Stimulated activated CD4-positive, alpha-beta T cell treated with anti-CD3 and anti-CD28 coated beads, Interleukin-15, amount 100 ng/mL, for 48 hours (primary cell): ENCODE data around the gene MYOG.

Experiments used
- DNase-seq, 2 donors: peaks; one replicate each; pipeline ENCODE4 v3.0.0-alpha.2; 2020; ENCODE audit warnings: low read depth in 2 of 2

Gene MYOG

DNA sequence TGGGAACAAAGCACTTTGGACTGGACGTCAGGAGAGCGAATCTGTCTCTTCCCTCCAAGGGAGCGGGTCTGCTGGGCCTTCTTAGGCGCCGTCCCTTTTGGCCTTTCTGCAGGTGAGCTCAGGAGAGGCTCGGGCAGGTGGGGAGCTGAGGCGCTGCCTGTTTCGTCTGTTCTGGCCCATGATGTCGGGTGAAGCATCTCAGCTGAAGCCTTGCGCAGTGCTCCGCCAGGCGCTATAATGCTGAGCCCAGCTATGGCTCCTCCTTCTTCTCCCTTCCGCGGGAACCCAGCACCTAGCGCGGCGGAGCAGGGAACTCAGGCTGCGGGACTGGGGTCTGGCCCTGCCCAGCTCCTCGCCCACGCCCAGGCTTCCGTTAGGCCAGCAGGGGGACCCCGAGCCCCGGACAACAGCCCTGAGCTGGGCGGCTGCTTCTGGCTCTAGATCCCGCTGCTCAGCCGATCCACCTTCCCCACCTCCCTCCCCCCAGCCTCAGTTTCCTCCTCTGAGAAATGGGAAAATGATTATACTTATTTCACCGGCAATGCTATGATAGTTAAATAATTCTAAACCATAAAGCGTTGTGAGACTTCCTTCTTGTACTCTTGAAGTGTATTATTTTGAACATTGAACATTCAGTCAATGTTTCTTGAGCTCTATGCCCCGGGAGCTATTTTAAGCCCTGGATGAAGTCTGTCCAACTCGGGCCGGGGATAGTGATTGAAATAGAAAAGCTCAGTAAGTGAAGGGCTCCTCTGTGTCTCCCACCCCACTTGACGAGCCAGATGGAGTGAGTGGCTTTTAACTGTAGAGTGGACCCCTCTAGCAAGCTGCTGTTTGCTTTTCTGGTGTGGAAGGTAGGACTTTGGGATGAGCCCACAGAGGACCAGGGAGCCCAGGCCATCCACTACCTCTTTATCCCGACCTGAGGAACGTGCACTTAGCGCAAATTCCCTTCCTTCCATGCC, 32.1 kb upstream of the MYOG start:
- peak in 1 of 2 donors; percentile 43 for DNase-seq

DNA sequence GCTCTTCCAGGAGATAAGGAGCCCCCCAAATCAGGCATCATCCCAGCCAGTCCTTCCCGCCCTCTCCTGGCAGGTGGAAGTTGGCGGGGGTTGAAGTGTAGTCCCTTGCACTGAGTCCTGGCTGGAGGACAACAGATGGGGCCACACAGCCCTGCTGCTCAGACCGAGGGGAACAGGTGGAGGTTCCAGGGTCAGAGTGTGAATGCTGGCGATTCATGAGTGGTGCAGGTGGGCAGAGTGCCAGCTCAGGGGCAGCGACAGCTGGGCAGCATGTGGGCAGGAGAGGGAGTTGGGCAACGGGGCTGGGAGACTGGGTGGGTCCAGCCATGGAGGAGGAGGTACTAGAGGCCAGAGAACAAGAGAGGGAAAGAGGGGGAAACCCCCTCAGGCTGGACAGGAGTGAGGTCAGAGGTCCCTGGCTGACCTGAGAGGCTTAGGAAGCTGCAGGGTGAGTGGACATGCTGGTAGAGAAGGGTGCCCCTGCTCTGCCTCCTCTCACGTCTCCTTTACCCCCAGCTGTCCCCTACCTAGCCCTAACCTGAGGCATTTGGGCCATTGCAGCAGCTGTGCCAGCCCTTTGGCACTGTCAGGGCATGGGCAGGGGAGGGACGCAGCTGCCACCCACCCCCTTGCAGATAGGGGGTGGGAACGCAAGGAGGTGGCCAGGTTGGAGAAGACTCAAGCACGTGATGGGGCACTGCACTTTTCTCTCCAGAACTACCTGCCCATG, 30.4 kb upstream of the MYOG start:
- no peak for DNase-seq

- DNase-seq: no peak
These were observed 28.4 kb upstream of the MYOG start for GRCh38 chr1:203114202-203114601.

DNA sequence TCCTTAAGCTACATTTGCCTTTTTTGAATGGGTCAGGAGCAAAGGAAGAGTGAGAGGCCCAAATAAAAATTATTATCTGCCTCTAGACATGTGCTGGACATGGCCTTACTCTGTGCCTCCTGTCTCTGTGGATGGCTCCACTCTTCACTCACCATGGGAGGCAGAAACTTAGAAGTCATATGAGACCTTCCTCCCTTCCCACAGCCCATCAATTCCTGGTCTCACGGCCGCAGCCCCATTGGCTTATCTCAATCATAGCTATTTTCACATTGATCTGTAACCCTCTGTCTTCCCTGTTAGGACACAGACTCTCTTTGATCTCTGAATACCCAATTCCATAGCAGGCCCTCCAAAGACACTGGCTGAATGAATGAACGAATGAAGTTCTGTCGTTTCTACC, 27.5 kb upstream of the MYOG start:
- DNase-seq: no peak

- DNase-seq: no peak
These were observed 26.7 kb upstream of the MYOG start for GRCh38 chr1:203112475-203112874.

DNA sequence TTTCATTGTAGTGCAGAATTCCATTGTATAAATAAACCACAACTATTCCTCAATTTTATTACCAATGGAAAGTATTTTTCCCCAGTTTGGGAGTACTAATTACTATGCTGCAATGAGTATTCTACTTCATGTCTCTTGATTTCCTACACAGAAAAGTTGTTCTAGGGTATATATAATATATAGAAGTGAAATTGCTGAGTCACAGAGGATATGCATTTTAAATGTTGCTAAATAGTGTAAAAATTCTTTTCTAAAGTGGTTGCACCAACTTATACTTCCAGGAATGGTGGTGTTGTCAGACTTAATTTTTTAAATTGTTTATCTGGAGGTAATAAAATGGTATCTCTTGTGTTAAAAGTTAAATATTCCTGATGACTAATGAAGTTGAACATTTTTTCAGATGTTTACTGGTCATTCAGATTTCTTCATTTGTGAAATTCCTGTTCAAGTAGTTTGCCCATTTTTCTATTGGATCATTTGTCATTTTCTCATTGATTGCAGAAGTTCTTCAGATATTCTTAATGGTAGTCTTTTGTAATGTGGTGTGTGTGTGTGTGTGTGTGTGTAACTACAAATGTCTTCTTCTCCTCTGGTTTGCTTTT, 19.1 kb upstream of the MYOG start:
- no peak for DNase-seq

DNA sequence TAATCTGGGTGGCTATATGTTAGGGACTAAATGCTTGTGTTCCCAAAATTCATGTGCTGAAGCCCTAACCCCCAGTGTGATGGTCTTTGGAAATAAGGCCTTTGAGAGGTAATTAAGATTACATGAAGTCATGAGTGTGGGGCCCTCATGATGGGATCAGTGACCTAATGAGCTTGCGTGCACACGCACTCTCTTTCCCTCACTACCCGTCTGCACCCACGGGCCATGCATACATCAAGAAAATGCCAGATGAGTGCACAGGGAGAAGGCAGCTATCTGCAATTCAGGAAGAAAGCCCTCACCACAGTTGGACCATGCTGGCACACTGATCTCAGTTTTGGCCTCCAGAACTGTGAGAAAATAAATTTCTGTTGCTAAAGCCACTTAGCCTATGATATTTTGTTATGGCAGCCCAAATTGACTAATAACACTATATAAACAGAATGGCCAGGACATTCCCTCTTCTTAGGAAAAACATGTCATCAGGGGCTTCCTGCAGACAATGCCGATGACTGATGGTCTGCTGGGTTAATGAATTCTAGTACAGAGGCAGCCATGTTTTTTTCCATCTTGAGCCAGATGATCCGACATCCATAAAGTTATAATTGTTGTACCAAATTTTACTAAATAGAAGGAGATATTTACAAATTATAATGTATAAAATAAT, 18.1 kb upstream of the MYOG start:
- no peak for DNase-seq

DNA sequence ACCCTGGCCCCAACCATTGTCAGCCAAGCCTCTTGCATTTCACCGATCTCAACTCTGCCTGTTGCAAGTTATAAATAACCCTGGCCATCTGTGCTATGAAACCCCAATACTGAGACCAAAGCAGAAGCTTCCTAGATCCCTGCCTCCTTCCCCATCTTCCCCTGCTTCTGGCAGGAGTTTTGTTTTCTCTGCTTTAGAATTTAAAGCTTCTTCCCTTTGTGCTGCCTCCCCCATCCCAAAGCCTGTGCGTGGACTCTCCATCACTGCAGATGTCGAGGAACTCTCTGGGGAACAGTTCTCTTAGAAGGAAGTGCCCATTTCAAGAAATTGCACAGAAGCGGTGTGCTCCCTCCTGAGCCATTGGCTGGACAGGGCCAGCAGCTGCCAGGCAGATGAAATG, 17.4 kb upstream of the MYOG start:
- DNase-seq: no peak

- DNase-seq: no peak
These were observed 16.2 kb upstream of the MYOG start for GRCh38 chr1:203101813-203102634.

GRCh38 chr1:203100516-203100869, 14.7 kb upstream of the MYOG start:
- no peak for DNase-seq

DNA sequence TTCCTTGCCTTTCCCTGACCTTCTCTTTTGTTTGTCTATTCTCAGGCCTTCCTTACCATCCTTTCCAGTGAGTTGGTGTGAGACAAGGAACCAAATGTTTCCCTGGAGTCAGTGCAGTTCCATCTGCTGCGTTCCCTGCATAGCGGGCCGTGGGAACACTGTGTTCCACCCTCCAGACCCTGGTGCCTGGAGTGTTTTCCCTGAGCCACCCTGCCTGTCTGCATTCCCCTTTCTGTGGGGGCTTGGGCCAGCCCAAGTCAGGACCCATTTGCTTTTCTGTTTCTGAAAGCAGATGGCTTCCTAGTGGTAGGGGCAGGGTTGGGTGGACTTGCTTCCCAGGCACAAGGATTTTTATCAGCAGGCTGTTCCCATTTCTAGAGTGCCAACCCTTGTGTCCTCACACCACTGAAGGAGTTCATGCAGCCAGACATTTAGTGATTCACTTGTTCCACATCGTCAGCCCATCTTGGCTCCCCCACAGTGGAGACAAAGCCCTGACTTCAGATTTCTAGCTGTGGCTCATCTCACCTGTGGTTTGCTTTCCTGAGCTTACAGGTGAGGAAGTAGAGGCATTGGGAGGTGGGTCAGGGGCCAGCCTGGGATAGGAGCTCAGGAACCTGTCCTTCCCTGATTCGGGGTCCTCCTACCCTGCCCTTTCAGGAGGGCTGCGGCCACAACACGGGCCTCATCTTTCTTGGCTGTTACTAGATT, 14.1 kb upstream of the MYOG start:
- DNase-seq: no peak

GRCh38 chr1:203098914-203099520, 13.2 kb upstream of the MYOG start:
- DNase-seq: no peak

- DNase-seq: no peak
These were observed 12.6 kb upstream of the MYOG start for GRCh38 chr1:203098445-203098844.

GRCh38 chr1:203097001-203097400, 11.2 kb upstream of the MYOG start:
- no peak for DNase-seq

GRCh38 chr1:203096566-203096965, 10.8 kb upstream of the MYOG start:
- DNase-seq: no peak

GRCh38 chr1:203095061-203095690, 9.4 kb upstream of the MYOG start:
- DNase-seq: no peak

- DNase-seq: no peak
These were observed 8.1 kb upstream of the MYOG start for GRCh38 chr1:203093754-203094410.

DNA sequence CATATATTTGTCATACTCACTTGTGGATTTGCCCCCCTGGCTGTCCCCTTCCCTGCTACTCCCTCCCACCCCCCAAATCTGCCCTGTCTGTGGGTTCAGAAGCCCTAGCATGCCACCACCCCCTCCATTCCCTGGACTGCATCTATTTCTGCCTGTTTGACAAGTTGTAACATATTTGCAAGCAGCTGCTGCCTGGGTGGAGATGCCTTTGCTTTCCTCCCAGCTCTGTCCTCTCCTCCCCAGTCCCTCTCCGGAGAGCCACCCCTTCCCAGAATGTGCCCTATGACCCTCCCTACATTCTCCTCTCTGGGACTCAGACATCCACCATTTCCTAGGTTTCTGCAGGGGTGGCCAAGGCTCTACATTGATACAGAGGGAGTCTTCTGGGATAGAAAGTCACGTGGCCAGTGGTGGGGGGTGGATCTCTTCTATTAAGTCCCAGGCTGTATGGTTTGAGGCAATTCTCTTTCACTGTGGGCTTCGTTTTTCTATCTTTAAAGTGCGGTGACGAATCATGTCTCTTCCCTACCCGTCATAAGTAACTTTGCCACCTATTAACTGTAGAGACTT, 6.0 kb upstream of the MYOG start:
- no peak for DNase-seq

GRCh38 chr1:203091199-203091477, 5.3 kb upstream of the MYOG start:
- DNase-seq: no peak
